H9 (cell line): ENCODE results near the gene BCAR3. TPM values are rescaled to one million over a fixed set of nuclear protein-coding genes. Genes with fewer than 3 reads are reported as not detected.

ENCODE experiments used
- DNase-seq: peaks from one replicate; pipeline ENCODE4 v3.0.0-alpha.2; 2017
- H2AFZ ChIP-seq: one replicate; pipeline ENCODE4 v1.6.1; 2013; ENCODE audit warnings: mild to moderate bottlenecking, low read length, control low read depth, moderate library complexity
- H2AK5ac ChIP-seq: 2 replicates; pipeline ENCODE4 v1.6.1; 2013; ENCODE audit warnings: low read length, control low read depth, mixed read lengths; ENCODE audit not compliant: insufficient read length
- H2BK120ac ChIP-seq: one replicate; pipeline ENCODE4 v1.6.1; 2013; ENCODE audit warnings: low read depth, mild to moderate bottlenecking, low read length, control low read depth, inconsistent platforms; ENCODE audit not compliant: poor library complexity, severe bottlenecking
- H2BK12ac ChIP-seq: 2 replicates; pipeline ENCODE4 v1.6.1; 2013; ENCODE audit warnings: low read length, control low read depth, mixed read lengths, low read depth; ENCODE audit not compliant: insufficient read length
- H2BK15ac ChIP-seq: 2 replicates; pipeline ENCODE4 v1.6.1; 2013; ENCODE audit warnings: low read depth, low read length, control low read depth
- H2BK20ac ChIP-seq: one replicate; pipeline ENCODE4 v1.6.1; 2013; ENCODE audit warnings: low read depth, mild to moderate bottlenecking, low read length, control low read depth, inconsistent platforms; ENCODE audit not compliant: poor library complexity, severe bottlenecking
- H2BK5ac ChIP-seq: 2 replicates; pipeline ENCODE4 v1.6.1; 2013; ENCODE audit warnings: low read length, control low read depth, mixed read lengths; ENCODE audit not compliant: insufficient read length
- H3K14ac ChIP-seq: 2 replicates; pipeline ENCODE4 v1.6.1; 2013; ENCODE audit warnings: low read length, control low read depth; ENCODE audit not compliant: insufficient read depth
- H3K18ac ChIP-seq: 2 replicates; pipeline ENCODE4 v1.6.1; 2013; ENCODE audit warnings: low read depth, mild to moderate bottlenecking, mixed read lengths, low read length, control low read depth; ENCODE audit not compliant: insufficient read length
- H3K23ac ChIP-seq: 2 replicates; pipeline ENCODE4 v1.6.1; 2013; ENCODE audit warnings: low read length, control low read depth, mixed read lengths, low read depth; ENCODE audit not compliant: insufficient read length
- H3K23me2 ChIP-seq: 2 replicates; pipeline ENCODE4 v1.6.1; 2013; ENCODE audit warnings: low read depth, mild to moderate bottlenecking, mixed read lengths, low read length, control low read depth; ENCODE audit not compliant: insufficient read length, poor library complexity, severe bottlenecking
- H3K27ac ChIP-seq: 2 replicates; pipeline ENCODE4 v1.5.1; 2013; ENCODE audit warnings: low read length, control low read depth, mixed read lengths, low read depth; ENCODE audit not compliant: insufficient read length
- H3K27me3 ChIP-seq: 2 replicates; pipeline ENCODE4 v1.6.1; 2013; ENCODE audit warnings: low read length, control low read depth, inconsistent platforms; ENCODE audit not compliant: insufficient read depth
- H3K4ac ChIP-seq: 2 replicates; pipeline ENCODE4 v1.6.1; 2013; ENCODE audit warnings: low read depth, mild to moderate bottlenecking, control low read depth, inconsistent platforms, low read length, moderate library complexity
- H3K4me1 ChIP-seq: 2 replicates; pipeline ENCODE4 v1.6.1; 2013; ENCODE audit warnings: low read length, control low read depth, inconsistent platforms; ENCODE audit not compliant: insufficient read depth
- H3K4me2 ChIP-seq: 2 replicates; pipeline ENCODE4 v1.6.1; 2013; ENCODE audit warnings: low read length, control low read depth, mixed read lengths; ENCODE audit not compliant: insufficient read length, insufficient read depth
- H3K56ac ChIP-seq: 2 replicates; pipeline ENCODE4 v1.6.1; 2013; ENCODE audit warnings: low read depth, mild to moderate bottlenecking, mixed read lengths, low read length, control low read depth; ENCODE audit not compliant: insufficient read length
- H3K79me1 ChIP-seq: 2 replicates; pipeline ENCODE4 v1.6.1; 2013; ENCODE audit warnings: low read depth, mild to moderate bottlenecking, moderate library complexity, low read length, control low read depth, inconsistent platforms; ENCODE audit not compliant: insufficient read depth, poor library complexity, severe bottlenecking
- H3K79me2 ChIP-seq: 2 replicates; pipeline ENCODE4 v1.6.1; 2013; ENCODE audit warnings: low read length, control low read depth, inconsistent platforms; ENCODE audit not compliant: insufficient read depth
- H3K9ac ChIP-seq: 2 replicates; pipeline ENCODE4 v1.6.1; 2013; ENCODE audit warnings: low read length, control low read depth, mixed read lengths; ENCODE audit not compliant: insufficient read length; ENCODE audit errors: extremely low read depth
- H3K9me3 ChIP-seq: one replicate; pipeline ENCODE4 v1.6.1; 2013; ENCODE audit warnings: low read depth, low read length, inconsistent platforms; ENCODE audit not compliant: control insufficient read depth
- H3T11ph ChIP-seq: one replicate; pipeline ENCODE4 v1.6.1; 2013; ENCODE audit warnings: mild to moderate bottlenecking, low read length, control low read depth, inconsistent platforms
- H4K20me1 ChIP-seq: one replicate; pipeline ENCODE4 v1.6.1; 2013; ENCODE audit not compliant: control insufficient read depth, insufficient read length, insufficient read depth
- H4K5ac ChIP-seq: 2 replicates; pipeline ENCODE4 v1.6.1; 2013; ENCODE audit warnings: low read depth, mild to moderate bottlenecking, mixed read lengths, low read length, control low read depth; ENCODE audit not compliant: insufficient read length
- H4K8ac ChIP-seq: replicated peaks from 2 replicates; pipeline ENCODE4 v1.6.1; 2013; ENCODE audit warnings: low read length, control low read depth, mixed read lengths, low read depth; ENCODE audit not compliant: insufficient read length
- H4K91ac ChIP-seq: 2 replicates; pipeline ENCODE4 v1.6.1; 2013; ENCODE audit warnings: low read depth, mild to moderate bottlenecking, moderate library complexity, mixed read lengths, low read length, control low read depth; ENCODE audit not compliant: insufficient read length
- H3K27ac Mint-ChIP-seq, 3 experiments: 2 replicates in 2 of 3; 3 replicates in 1 of 3; pipeline ENCODE4 v1.8.0; 2020 to 2021; ENCODE audit warnings: mixed read lengths in 3 of 3, mild to moderate bottlenecking in 1 of 3, moderate library complexity in 1 of 3
- H3K27me3 Mint-ChIP-seq: 2 replicates; pipeline ENCODE4 v1.8.0; 2021; ENCODE audit warnings: low read depth, mild to moderate bottlenecking, moderate library complexity, mixed read lengths
- H3K36me3 Mint-ChIP-seq, 3 experiments: 2 replicates in 2 of 3; 3 replicates in 1 of 3; pipeline ENCODE4 v1.8.0; 2020 to 2021; ENCODE audit warnings: low read depth in 3 of 3, mixed read lengths in 3 of 3; ENCODE audit not compliant: insufficient read depth in 1 of 3
- H3K4me1 Mint-ChIP-seq, 2 experiments: 2 replicates each; pipeline ENCODE4 v1.8.0; 2020; ENCODE audit warnings: mixed read lengths in 2 of 2
- H3K4me3 Mint-ChIP-seq, 2 experiments: 2 replicates in 1 of 2; 3 replicates in 1 of 2; pipeline ENCODE4 v1.8.0; 2020 to 2021; ENCODE audit warnings: mild to moderate bottlenecking in 2 of 2, mixed read lengths in 2 of 2, moderate library complexity in 1 of 2
- H3K9me3 Mint-ChIP-seq, 2 experiments: 2 replicates in 1 of 2; 3 replicates in 1 of 2; pipeline ENCODE4 v1.8.0; 2020; ENCODE audit warnings: mild to moderate bottlenecking in 2 of 2, mixed read lengths in 2 of 2, moderate library complexity in 1 of 2
- WGBS: extraction: QIAGEN DNeasy Blood & Tissue Kit; methylation state at CpG from one replicate; pipeline ENCODE4 v1.1.7; 2013; ENCODE audit warnings: missing lambda C conversion rate, low lambda C conversion rate, mixed read lengths; ENCODE audit not compliant: insufficient read length; ENCODE audit errors: extremely low coverage; 5-methylcytosine and 5-hydroxymethylcytosine counted together
- total RNA-seq: library from RNA; stranded (reverse); gene quantifications from 2 replicates; pipeline ENCODE4 v1.2.1, GENCODE V29; 2021
- TF ChIP-seq, protein P1 (sequence below): fragments of 200-600 bp; sonication (generic); conservative IDR thresholded peaks from 3 replicates; pipeline ENCODE4 v1.8.0; 2021; ENCODE audit warnings: antibody characterized with exemption, mild to moderate bottlenecking

BCAR3 gene
- total RNA-seq, 1 experiment from 2014 or later, result 4.9 TPM

DNA sequence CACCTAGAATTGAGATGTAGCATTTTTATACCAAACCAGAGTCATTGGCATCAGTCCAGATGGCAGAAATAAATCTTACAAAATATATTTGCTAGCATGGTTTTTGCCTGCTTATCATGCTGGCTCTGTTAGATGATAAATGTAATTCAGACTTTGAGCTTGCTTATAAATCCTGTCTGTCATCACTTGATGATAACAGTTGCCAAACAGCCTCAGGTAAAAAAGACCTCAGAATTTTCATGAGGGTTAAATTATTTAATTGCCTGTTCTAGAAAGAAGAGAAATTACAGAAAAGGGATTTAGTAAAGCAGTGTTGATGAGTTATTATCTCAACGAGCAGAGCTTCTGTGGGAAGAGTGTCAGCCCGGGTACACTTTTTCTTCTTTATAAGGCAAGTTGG, 150.4 kb downstream of the BCAR3 start:
- WGBS, result no CpG with 5 or more reads among the region's 2 CpGs
- TF ChIP-seq, protein P1, sequence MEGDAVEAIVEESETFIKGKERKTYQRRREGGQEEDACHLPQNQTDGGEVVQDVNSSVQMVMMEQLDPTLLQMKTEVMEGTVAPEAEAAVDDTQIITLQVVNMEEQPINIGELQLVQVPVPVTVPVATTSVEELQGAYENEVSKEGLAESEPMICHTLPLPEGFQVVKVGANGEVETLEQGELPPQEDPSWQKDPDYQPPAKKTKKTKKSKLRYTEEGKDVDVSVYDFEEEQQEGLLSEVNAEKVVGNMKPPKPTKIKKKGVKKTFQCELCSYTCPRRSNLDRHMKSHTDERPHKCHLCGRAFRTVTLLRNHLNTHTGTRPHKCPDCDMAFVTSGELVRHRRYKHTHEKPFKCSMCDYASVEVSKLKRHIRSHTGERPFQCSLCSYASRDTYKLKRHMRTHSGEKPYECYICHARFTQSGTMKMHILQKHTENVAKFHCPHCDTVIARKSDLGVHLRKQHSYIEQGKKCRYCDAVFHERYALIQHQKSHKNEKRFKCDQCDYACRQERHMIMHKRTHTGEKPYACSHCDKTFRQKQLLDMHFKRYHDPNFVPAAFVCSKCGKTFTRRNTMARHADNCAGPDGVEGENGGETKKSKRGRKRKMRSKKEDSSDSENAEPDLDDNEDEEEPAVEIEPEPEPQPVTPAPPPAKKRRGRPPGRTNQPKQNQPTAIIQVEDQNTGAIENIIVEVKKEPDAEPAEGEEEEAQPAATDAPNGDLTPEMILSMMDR, result no peak

More for the DNA sequence above, 150.4 kb downstream of the BCAR3 start:
- Mint-ChIP-seq H3K27me3 (no peaks in the 10 kb centered on the region), H3K9me3 (no peaks in the 10 kb centered on the region), H3K4me3 (no peak overlapping the region), H3K27ac (peak overlapping the region in 2 of 3 experiments; percentile 21 to 83; a peak in 1 of 7 replicates), H3K36me3 (peaks cover 18 to 68% (median 64%) of the 10 kb centered on the region in 3 experiments), H3K4me1 (peaks cover 2 to 4% of the 10 kb centered on the region in 2 experiments; a peak in 1 of 4 replicates)
- Histone ChIP-seq H3K18ac (no peak overlapping the region), H2BK12ac (no peak overlapping the region), H3K79me2 (no peaks in the 10 kb centered on the region), H3K9me3 (no peaks in the 10 kb centered on the region), H3K27ac (no peak overlapping the region), H3K4me1 (no peaks in the 10 kb centered on the region), H3K79me1 (no peaks in the 10 kb centered on the region), H3K23ac (no peak overlapping the region), H3K9ac (no peak overlapping the region), H3T11ph (no peak overlapping the region), H4K91ac (no peak overlapping the region), H3K4ac (no peak overlapping the region), H2AK5ac (no peak overlapping the region), H2AFZ (no peak overlapping the region), H2BK5ac (no peak overlapping the region), H3K4me2 (no peak overlapping the region), H4K5ac (no peak overlapping the region), H4K8ac (no peak overlapping the region), H2BK15ac (no peak overlapping the region), H3K23me2 (no peaks in the 10 kb centered on the region), H4K20me1 (no peaks in the 10 kb centered on the region), H3K27me3 (no peaks in the 10 kb centered on the region), H2BK120ac (no peak overlapping the region), H3K56ac (no peak overlapping the region), H3K14ac (no peak overlapping the region), H2BK20ac (no peak overlapping the region)
- DNase-seq, result no peak
